A549 (cell line): Measurements from ENCODE around the gene GLB1L3. TPM values are rescaled to one million over a fixed set of nuclear protein-coding genes. Genes with fewer than 3 reads are reported as not detected.
"Not testable (repeated sequence)": the region's sequence is repeated elsewhere in the genome, so short reads cannot be mapped to it uniquely, and the experiment has no call there.

Source experiments
- ATAC-seq, 2 experiments: fragments of 200-7000 bp in 1 of 2; fragments of >200 bp in 1 of 2; cut with Nextera tagmentation in 1 of 2; cut with Tn5 transposase in 1 of 2; 3 replicates each; pipeline versions ENCODE4 v1.8.0 to v1.9.1; 2018 to 2020; ENCODE audit warnings: mild to moderate bottlenecking in 1 of 2, moderate library complexity in 1 of 2
- CTCF ChIA-PET: fragments of 300-600 bp; sonication (Branson Sonifier 250); formaldehyde crosslinking; extraction: SDS; loops from one replicate; lab custom pipeline; 2021; ENCODE audit warnings: antibody characterized with exemption, inconsistent platforms; lab: Yijun Ruan, JAX
- POLR2A ChIA-PET: fragments of 350-600 bp; formaldehyde crosslinking; extraction: SDS; loops from one replicate; lab custom pipeline; 2021; ENCODE audit warnings: antibody characterized with exemption, inconsistent platforms; lab: Yijun Ruan, JAX
- DNase-seq, 2 experiments: peaks; one replicate each; pipeline versions ENCODE4 v3.0.0 to v3.0.0-alpha.2; 2011 to 2016; ENCODE audit warnings: low read depth in 1 of 2, low spot score in 1 of 2
- FAIRE-seq: peaks from 2 replicates; lab custom pipeline; 2011; peaks lifted over from hg19 to GRCh38; lab: Jason Lieb, UNC
- H3K27ac ChIP-seq, 2 experiments: fragments of >200 bp; sonication (Bioruptor Twin); formaldehyde crosslinking; 3 replicates each; pipeline ENCODE4 v1.5.1; 2016 to 2017
- H3K4me1 ChIP-seq: fragments of >200 bp; sonication (Bioruptor Twin); formaldehyde crosslinking; 3 replicates; pipeline ENCODE4 v1.6.1; 2016
- H3K4me2 ChIP-seq: fragments of >200 bp; sonication (Bioruptor Twin); formaldehyde crosslinking; 3 replicates; pipeline ENCODE4 v1.6.1; 2016
- H3K4me3 ChIP-seq: fragments of >200 bp; sonication (Bioruptor Twin); formaldehyde crosslinking; 3 replicates; pipeline ENCODE4 v1.5.1; 2016
- H3K9me3 ChIP-seq: fragments of >200 bp; sonication (Bioruptor Twin); formaldehyde crosslinking; 3 replicates; pipeline ENCODE4 v1.6.1; 2016
- CTCF ChIP-seq: fragments of >200 bp; sonication (Bioruptor Twin); formaldehyde crosslinking; IDR thresholded peaks from 3 replicates; pipeline ENCODE4 v1.5.1; 2016
- EHF ChIP-seq: fragments of 250-450 bp; sonication (Bioruptor Pico); IDR thresholded peaks from 2 replicates; pipeline ENCODE4 v1.5.0; 2020; ENCODE audit warnings: mild to moderate bottlenecking
- EHMT2 ChIP-seq: fragments of 200-600 bp; sonication (generic); IDR thresholded peaks from 2 replicates; pipeline ENCODE4 v1.6.1; 2016; ENCODE audit warnings: antibody characterized with exemption, low read depth, mild to moderate bottlenecking, moderate library complexity
- EP300 ChIP-seq, 2 experiments: fragments of >200 bp; sonication (Bioruptor Twin); formaldehyde crosslinking; IDR thresholded peaks; 2 replicates in 1 of 2; 3 replicates in 1 of 2; pipeline ENCODE4 v1.6.1; 2016 to 2017
- ESRRA ChIP-seq: fragments of 150-350 bp; IDR thresholded peaks from 2 replicates; pipeline ENCODE4 v1.6.1; 2014; ENCODE audit warnings: mild to moderate bottlenecking, low read length, borderline replicate concordance
- HES2 ChIP-seq: fragments of >200 bp; sonication (Bioruptor Twin); formaldehyde crosslinking; IDR thresholded peaks from 2 replicates; pipeline ENCODE4 v1.6.1; 2016
- JUN ChIP-seq, 2 experiments: fragments of >200 bp; sonication (Bioruptor Twin); formaldehyde crosslinking; IDR thresholded peaks; 2 replicates in 1 of 2; 3 replicates in 1 of 2; pipeline ENCODE4 v1.6.1; 2016 to 2017
- MAFK ChIP-seq: fragments of 450-650 bp; IDR thresholded peaks from 2 replicates; pipeline ENCODE4 v1.6.1; 2014; ENCODE audit not compliant: partially characterized antibody
- MAZ ChIP-seq: fragments of 150-350 bp; IDR thresholded peaks from 2 replicates; pipeline ENCODE4 v1.6.1; 2014; ENCODE audit warnings: antibody characterized with exemption, low read depth, low read length, borderline replicate concordance
- MYC ChIP-seq: IDR thresholded peaks from 2 replicates; pipeline ENCODE4 v1.6.1; 2012; ENCODE audit warnings: mild to moderate bottlenecking, inconsistent platforms, low read length, improper control_type of control experiment, borderline replicate concordance
- PHF8 ChIP-seq: fragments of 200-600 bp; sonication (generic); IDR thresholded peaks from 2 replicates; pipeline ENCODE4 v1.6.1; 2016; ENCODE audit warnings: low read depth, mild to moderate bottlenecking, antibody characterized with exemption, moderate library complexity, borderline replicate concordance
- POLR2AphosphoS2 ChIP-seq: conservative IDR thresholded peaks from 2 replicates; pipeline ENCODE4 v1.6.1; 2012; ENCODE audit warnings: low read length, improper control_type of control experiment, inconsistent platforms
- RAD21 ChIP-seq, 2 experiments: fragments of >200 bp in 1 of 2; sonication (Bioruptor Twin) in 1 of 2; formaldehyde crosslinking in 1 of 2; IDR thresholded peaks in 1 of 2; conservative IDR thresholded peaks in 1 of 2; 2 replicates in 1 of 2; 3 replicates in 1 of 2; pipeline ENCODE4 v1.6.1; 2012 to 2018; ENCODE audit warnings: inconsistent platforms in 1 of 2
- RARB ChIP-seq: fragments of 250-450 bp; sonication (Bioruptor Pico); IDR thresholded peaks from 2 replicates; pipeline ENCODE4 v1.8.0; 2021; ENCODE audit warnings: mild to moderate bottlenecking, moderate library complexity
- RCOR1 ChIP-seq: fragments of 150-350 bp; IDR thresholded peaks from 2 replicates; pipeline ENCODE4 v1.6.1; 2014; ENCODE audit warnings: antibody characterized with exemption, low read length, low read depth
- REST ChIP-seq: fragments of 200-600 bp; sonication (generic); IDR thresholded peaks from 2 replicates; pipeline ENCODE4 v1.6.1; 2016; ENCODE audit warnings: antibody characterized with exemption, mild to moderate bottlenecking, moderate library complexity
- RNF2 ChIP-seq: fragments of 200-600 bp; sonication (generic); IDR thresholded peaks from 2 replicates; pipeline ENCODE4 v1.6.1; 2016; ENCODE audit warnings: low read depth, mild to moderate bottlenecking, antibody characterized with exemption, moderate library complexity, borderline replicate concordance
- SMC3 ChIP-seq: fragments of >200 bp; sonication (Bioruptor Twin); formaldehyde crosslinking; IDR thresholded peaks from 3 replicates; pipeline ENCODE4 v1.6.1; 2018; ENCODE audit warnings: inconsistent platforms
- ZC3H11A ChIP-seq: fragments of 450-650 bp; IDR thresholded peaks from 2 replicates; pipeline ENCODE4 v1.6.1; 2014; ENCODE audit warnings: antibody characterized with exemption, mild to moderate bottlenecking
- ZNF302 ChIP-seq: fragments of 250-450 bp; sonication (Bioruptor Pico); IDR thresholded peaks from 2 replicates; pipeline ENCODE4 v1.9.0; 2021; ENCODE audit warnings: inconsistent platforms, mild to moderate bottlenecking, moderate library complexity
- ZSCAN20 ChIP-seq: fragments of 250-450 bp; sonication (Bioruptor Pico); IDR thresholded peaks from 2 replicates; pipeline ENCODE4 v1.8.0; 2022; ENCODE audit warnings: mild to moderate bottlenecking, moderate library complexity
- WGBS: methylation state at CpG from one replicate; pipeline ENCODE4 v1.1.6; 2017; ENCODE audit errors: missing lambda C conversion rate; 5-methylcytosine and 5-hydroxymethylcytosine counted together
- polyA plus RNA-seq, 4 experiments: library from polyadenylated mRNA; depleted of rRNA in 3 of 4; stranded (reverse); fragments of >200 nt; fragmentation: RNase III in 1 of 4; extraction: RNeasy Plus Mini Kit Qiagen cat#74134 plus additional on column Dnase treatment in 1 of 4; gene quantifications; 2 replicates in 3 of 4; 3 replicates in 1 of 4; pipeline ENCODE4 v1.2.3, GENCODE V29; 2011 to 2017
- TF ChIP-seq, protein P1 (sequence below): fragments of 250-450 bp; sonication (Bioruptor Pico); IDR thresholded peaks from 2 replicates; pipeline ENCODE4 v1.5.0; 2020; ENCODE audit warnings: low read depth, mild to moderate bottlenecking, moderate library complexity

The GLB1L3 gene
- polyA plus RNA-seq, 2 of the 4 experiments (the other 2 are of a cell fraction) = not detected

GRCh38 chr11:134254433-134255183 lies 21.6 kb upstream of the GLB1L3 start:
- no peak for ATAC-seq
- Histone ChIP-seq H3K4me3 (peak overlapping the region; percentile 55), H3K4me2 (peak overlapping the region; percentile 94), H3K27ac (peak overlapping the region in 1 of 2 experiments; percentile 89; a peak in 1 of 6 replicates), H3K4me1 (peaks cover 13% of the 10 kb centered on the region)
- no peak for DNase-seq
- CTCF ChIA-PET = interaction anchor here (2.5 kb wide), 1 partner anchor 10 kb away, joined by 12 read pairs; no protein-coding TSS in a partner anchor
- no peak for TF ChIP-seq SMC3
- no peak for TF ChIP-seq EHF (CRISPR knock-in tag)
- TF ChIP-seq JUN (IDR thresholded peaks at IDR 0.05) = no peak
- no peak for TF ChIP-seq RAD21 (conservative IDR thresholded peaks at IDR 0.05 in 1 of 2, IDR thresholded peaks at IDR 0.05 in 1 of 2)
- no peak for TF ChIP-seq ESRRA
- no peak for TF ChIP-seq MAZ
- TF ChIP-seq REST = no peak
- TF ChIP-seq ZNF302 (CRISPR knock-in tag) = no peak
- no peak for TF ChIP-seq PHF8
- no peak for TF ChIP-seq RCOR1
- TF ChIP-seq EHMT2 = no peak
- no peak for TF ChIP-seq MAFK
- no peak for TF ChIP-seq CTCF
- TF ChIP-seq, all 56 proteins: peak for 0
- FAIRE-seq = no peak
- POLR2A ChIA-PET = no interaction called here
- 71% methylated on average over 3 of the region's 3 CpGs for WGBS
- no peaks in the 10 kb centered on the region for H3K9me3 ChIP-seq

- POLR2A ChIA-PET = not testable (repeated sequence)
These were observed 21.0 kb upstream of the GLB1L3 start for GRCh38 chr11:134255184-134255561.

DNA sequence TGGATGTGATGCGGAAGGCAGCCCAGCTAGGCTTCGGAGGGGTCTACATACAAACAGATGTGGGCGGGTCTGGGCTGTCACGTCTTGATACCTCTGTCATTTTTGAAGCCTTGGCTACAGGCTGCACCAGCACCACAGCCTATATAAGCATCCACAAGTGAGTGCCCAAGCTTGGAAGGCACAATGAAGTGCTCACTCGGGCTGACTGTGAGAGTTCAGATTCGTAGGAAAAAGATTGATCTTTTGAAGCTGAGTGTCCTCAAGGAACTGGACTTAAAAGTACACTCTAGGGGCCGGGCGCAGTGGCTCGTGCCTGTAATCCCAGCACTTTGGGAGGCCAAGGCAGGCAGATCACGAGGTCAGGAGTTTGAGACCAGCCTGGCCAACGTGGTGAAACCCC lies 19.1 kb upstream of the GLB1L3 start:
- no peaks in the 10 kb centered on the region for H3K9me3 ChIP-seq
- H3K27ac ChIP-seq = no peak overlapping the region
- WGBS = 92% methylated on average over 11 of the region's 11 CpGs
- TF ChIP-seq EP300 (IDR thresholded peaks at IDR 0.05) = no peak
- TF ChIP-seq RNF2 = no peak
- TF ChIP-seq ZC3H11A = no peak
- TF ChIP-seq, protein P1, sequence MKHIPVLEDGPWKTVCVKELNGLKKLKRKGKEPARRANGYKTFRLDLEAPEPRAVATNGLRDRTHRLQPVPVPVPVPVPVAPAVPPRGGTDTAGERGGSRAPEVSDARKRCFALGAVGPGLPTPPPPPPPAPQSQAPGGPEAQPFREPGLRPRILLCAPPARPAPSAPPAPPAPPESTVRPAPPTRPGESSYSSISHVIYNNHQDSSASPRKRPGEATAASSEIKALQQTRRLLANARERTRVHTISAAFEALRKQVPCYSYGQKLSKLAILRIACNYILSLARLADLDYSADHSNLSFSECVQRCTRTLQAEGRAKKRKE (CRISPR knock-in tag) = no peak
- TF ChIP-seq CTCF = no peak
- TF ChIP-seq PHF8 = no peak
- TF ChIP-seq RARB (CRISPR knock-in tag) = no peak
- TF ChIP-seq EHF (CRISPR knock-in tag) = no peak
- TF ChIP-seq POLR2AphosphoS2 = no peak
- no peak for TF ChIP-seq HES2
- no peak for TF ChIP-seq EHMT2
- TF ChIP-seq RAD21 (conservative IDR thresholded peaks at IDR 0.05 in 1 of 2, IDR thresholded peaks at IDR 0.05 in 1 of 2) = no peak
- no peak for TF ChIP-seq ZSCAN20 (CRISPR knock-in tag)
- no peak for TF ChIP-seq MYC
- FAIRE-seq (no peak), ATAC-seq (no peak), DNase-seq (no peak)
- ChIA-PET CTCF (no interaction called here), POLR2A (no interaction called here)
- H3K4me1 ChIP-seq = peaks cover 12% of the 10 kb centered on the region
- no peak overlapping the region for H3K4me2 ChIP-seq
- no peak overlapping the region for H3K4me3 ChIP-seq

More at GRCh38 chr11:134255184-134255561, 21.0 kb upstream of the GLB1L3 start:
- CTCF ChIA-PET = interaction anchor here (2.5 kb wide), 1 partner anchor 11 kb away, joined by 12 read pairs; no protein-coding TSS in a partner anchor
- not testable (repeated sequence) for H3K27ac ChIP-seq, FAIRE-seq, H3K4me2 ChIP-seq, H3K4me3 ChIP-seq, ATAC-seq, H3K9me3 ChIP-seq, DNase-seq
- H3K4me1 ChIP-seq = peaks cover 13% of the 10 kb centered on the region
- WGBS = 91% methylated on average over 5 of the region's 5 CpGs
